Fibroblast of mammary gland (primary cell): ENCODE measurements around the gene LRRC3B.

ENCODE experiments used
- DNase-seq: peaks from one replicate; pipeline ENCODE4 v3.0.0-alpha.2; 2010; ENCODE audit warnings: low read depth
- H3K4me3 ChIP-seq: 2 replicates; pipeline ENCODE4 v1.5.1; 2011; ENCODE audit warnings: low read depth, mild to moderate bottlenecking, low read length, moderate library complexity; ENCODE audit not compliant: control insufficient read depth
- CTCF ChIP-seq: conservative IDR thresholded peaks from 2 replicates; pipeline ENCODE4 v1.5.1; 2011; ENCODE audit warnings: low read depth, low read length, inconsistent platforms; ENCODE audit not compliant: control insufficient read depth, insufficient read depth

Gene LRRC3B

GRCh38 chr3:26622621-26623418, at the start of gene LRRC3B:
Gene LRRC3B (plus strand): TSS chr3:26622772. CDS start chr3:26709673, 86,901 bp downstream.
- no peak for DNase-seq
- no peak for TF ChIP-seq CTCF
- no peak within 1 kb of the TSS for H3K4me3 ChIP-seq

GRCh38 chr3:26574766-26575165, 47.8 kb upstream of the LRRC3B start:
- no peak for TF ChIP-seq CTCF

GRCh38 chr3:26579116-26579515, 43.5 kb upstream of the LRRC3B start:
- no peak overlapping the region for H3K4me3 ChIP-seq
- no peak for TF ChIP-seq CTCF
- no peak for DNase-seq

More at GRCh38 chr3:26574766-26575165, 47.8 kb upstream of the LRRC3B start:
- no peak for DNase-seq
- no peak overlapping the region for H3K4me3 ChIP-seq

GRCh38 chr3:26587571-26587970, 35.0 kb upstream of the LRRC3B start:
- DNase-seq, result no peak
- H3K4me3 ChIP-seq, result no peak overlapping the region
- no peak for TF ChIP-seq CTCF

- no peak overlapping the region for H3K4me3 ChIP-seq
- DNase-seq, result no peak
- no peak for TF ChIP-seq CTCF
Measured at GRCh38 chr3:26588931-26589330, 33.6 kb upstream of the LRRC3B start.

GRCh38 chr3:26589678-26590077, 32.9 kb upstream of the LRRC3B start:
- H3K4me3 ChIP-seq, result no peak overlapping the region
- DNase-seq, result no peak
- TF ChIP-seq CTCF, result no peak
